Body of pancreas (tissue), 4 donors: Measurements from ENCODE around the gene BMPER.

Source experiments
- CTCF ChIP-seq, 7 experiments: fragments of 450-650 bp in 4 of 7; fragments of 200-600 bp in 3 of 7; sonication (generic) in 3 of 7; IDR thresholded peaks; one replicate each; pipeline ENCODE4 v1.5.1; 2016 to 2019; ENCODE audit warnings: antibody characterized with exemption in 7 of 7
- POLR2A ChIP-seq, 3 donors: fragments of 450-650 bp; IDR thresholded peaks; one replicate each; pipeline ENCODE4 v1.6.1; 2016; ENCODE audit warnings: antibody characterized with exemption in 3 of 3, mild to moderate bottlenecking in 2 of 3

- TF ChIP-seq CTCF (IDR thresholded peaks at IDR 0.05), result no peak
- TF ChIP-seq POLR2A (IDR thresholded peaks at IDR 0.05), result no peak
Measured at GRCh38 chr7:33979300-33979806, 74.0 kb downstream of the BMPER start.
